Measurements from ENCODE around the gene DHX35.

GRCh38 chr20:39016506-39016905, 54.4 kb downstream of the DHX35 start:
- no peak for TF ChIP-seq CTCF (IDR thresholded peaks at IDR 0.05; ENCODE audit: low read depth, low read length, poor library complexity, severe bottlenecking)
- TF ChIP-seq EZH2phosphoT487 (IDR thresholded peaks at IDR 0.05; ENCODE audit: borderline replicate concordance, low read length) = no peak

Measured in DOHH2 (cell line).